Midbrain (tissue), 1 donor: ENCODE data around the gene SEMA7A.
"Not testable (repeated sequence)": the region's sequence is repeated elsewhere in the genome, so short reads cannot be mapped to it uniquely, and the experiment has no call there.

Experiments
- DNase-seq: peaks from one replicate; lab custom pipeline; 2025; lab: John Stamatoyannopoulos, UW

Gene SEMA7A

DNA sequence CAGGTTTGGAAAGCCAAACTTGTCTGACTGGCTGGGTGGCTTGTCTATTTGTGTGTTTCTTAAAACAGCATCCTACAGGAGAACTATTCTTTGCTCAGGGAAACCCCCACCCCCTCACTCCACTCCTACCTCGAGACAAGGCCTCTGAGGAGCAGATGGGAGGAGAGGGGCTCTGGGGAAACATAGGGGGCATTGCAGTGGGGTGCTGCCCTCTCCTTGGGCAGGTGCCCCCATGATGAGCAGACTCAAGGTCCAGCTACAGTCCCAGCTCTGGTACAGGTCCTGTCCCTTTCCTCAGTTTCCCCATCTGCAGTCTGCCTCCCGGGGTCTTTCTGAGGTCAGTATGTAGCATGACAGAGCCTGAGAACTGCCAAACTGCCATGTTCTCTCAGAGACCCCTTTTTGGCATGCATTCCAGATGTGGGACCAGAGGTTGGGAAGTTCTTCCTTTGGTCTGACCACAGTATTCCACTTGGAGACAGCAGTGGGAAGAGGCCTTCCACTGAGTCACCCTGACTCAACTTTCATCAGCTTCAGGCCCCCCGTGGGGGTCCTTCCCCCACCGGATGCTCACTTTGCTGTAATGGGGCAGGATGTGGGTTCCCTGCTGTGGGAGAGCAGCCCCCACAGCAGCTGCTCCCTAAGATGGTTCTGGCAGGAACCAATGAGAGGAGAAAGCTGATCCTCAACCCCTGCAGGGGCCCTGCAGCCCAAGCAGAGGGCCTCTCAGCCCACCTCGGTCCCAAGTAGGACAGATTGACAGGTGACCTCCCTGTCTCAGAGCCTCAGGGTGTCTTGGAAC lies 34.0 kb downstream of the SEMA7A start:
- DNase-seq: no peak

DNA sequence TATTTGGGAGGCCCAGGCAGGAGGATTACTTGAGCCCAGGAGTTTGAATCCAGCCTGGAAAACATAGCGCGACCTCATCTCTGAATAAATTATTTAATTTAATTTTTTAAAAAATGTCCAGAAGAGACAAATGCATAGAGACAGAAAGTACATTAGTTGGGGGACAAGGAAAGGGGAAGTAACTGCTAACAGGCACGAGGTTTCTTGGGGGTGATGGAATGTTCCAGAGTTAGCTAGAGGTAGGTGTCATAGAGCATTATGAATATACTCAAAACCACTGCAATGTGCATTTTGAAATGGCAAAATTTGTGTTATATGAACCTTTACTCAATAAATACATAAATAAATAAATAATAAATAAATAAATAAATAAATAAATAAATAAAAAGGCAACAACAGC lies 34.7 kb downstream of the SEMA7A start:
- no peak for DNase-seq

DNA sequence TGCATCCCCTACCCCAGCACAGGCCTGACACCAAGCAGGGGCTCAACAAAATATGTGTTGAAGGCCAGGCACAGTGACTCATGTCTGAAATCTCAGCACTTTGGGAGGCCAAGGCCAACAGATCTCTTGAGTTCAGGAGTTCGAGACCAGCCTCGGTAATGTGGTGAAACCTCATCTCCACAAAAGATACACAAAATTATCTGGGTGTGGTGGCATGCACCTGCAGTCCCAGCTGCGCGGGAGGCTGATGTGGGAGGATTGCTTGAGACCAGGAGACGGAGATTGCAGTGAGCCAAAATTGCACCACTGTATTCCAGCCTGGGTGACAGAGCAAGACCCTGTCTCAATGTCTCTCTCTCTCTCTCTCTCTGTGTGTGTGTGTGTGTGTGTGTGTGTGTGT lies 35.6 kb downstream of the SEMA7A start:
- DNase-seq: no peak

DNA sequence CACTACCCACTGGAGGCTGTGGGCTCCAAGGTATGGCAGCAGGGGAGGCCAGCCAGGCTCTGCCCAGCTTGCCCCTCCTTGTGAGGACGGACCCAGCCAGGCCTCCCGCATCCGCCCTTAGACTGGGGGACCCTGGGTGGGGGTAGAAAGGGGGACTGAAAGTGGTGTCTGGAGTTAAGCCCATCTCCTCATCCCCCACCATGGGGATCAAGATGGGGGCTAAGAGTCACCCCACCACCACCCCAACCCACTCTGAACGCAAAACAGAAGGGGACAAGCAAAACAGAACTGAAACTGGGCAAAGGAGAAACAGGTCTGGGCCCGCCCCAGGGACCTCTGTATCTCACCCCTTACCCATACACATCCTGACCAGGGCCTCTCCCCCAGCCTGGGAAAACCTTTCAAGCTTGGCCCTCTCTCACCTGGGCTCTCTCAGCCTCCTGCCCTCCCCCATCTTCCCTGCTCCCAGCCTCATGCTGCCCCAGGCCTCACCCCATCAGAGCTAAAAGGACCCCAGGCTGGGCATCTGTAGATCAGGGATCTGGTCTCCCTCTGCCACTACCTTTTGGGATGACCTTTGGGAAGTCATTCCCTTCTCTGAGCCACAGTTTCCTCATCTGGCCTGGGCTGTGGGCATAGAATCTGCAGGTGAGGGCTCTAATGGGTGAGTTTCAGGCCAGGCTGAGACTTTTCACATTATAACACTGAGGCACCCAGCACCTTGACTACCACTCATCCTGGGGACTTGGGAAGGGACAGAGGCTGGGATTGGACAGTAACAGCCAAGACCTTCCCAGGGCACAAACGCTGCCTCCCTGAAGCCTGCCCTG lies 36.3 kb downstream of the SEMA7A start:
- DNase-seq: no peak

DNA sequence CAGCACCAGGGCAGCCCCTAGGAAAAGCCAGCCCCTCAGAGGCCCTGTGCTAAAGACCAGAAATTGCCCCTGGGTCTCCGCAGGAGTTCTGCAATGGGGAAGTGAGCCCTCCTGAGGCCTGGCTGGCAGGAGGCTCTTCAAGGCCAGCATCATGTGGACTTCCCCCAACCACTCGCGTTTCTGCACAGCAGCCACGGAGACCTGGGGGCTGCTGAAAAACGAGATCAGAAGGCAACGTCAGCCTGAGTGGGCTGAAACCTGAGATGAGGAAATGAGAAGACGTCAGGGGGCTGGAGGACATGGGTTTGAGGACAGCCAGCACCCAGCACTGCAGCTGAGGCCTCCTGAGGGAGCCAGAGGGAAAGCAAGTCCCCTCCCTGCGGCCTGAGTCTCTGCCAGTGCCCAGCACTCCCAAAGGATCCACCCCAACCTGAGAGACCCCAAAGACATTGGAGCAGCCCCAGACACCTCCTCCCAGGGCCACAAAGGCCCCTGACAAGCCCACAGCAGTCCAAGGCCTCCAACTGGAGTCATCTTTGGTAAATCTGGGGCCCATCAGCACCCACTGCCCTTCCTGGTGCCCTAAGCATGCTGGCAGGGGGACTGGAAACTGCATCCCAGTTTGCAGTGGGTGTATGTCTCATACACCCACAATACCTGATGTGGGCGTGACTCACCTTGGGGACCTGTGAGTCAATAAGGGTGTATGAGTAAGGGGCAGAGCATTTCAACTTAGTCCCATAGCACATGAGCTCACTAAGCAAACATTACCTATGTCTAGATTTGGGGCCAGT lies 37.1 kb downstream of the SEMA7A start:
- peak; percentile 9 for DNase-seq

DNA sequence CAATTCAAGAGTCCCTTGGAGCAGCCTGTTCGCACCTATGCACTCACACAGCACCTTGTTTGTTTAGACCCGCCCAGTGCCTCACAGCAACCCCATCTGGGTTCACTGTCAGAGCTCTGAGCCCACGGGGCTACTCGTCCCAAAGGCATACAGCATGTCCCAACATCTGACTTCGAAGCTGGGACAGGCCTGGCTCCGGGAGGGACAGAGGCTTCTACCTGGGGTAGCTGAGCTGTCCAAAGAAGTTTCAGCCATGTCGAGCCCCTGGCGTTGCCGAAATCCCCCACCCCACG lies 37.7 kb downstream of the SEMA7A start:
- no peak for DNase-seq

DNA sequence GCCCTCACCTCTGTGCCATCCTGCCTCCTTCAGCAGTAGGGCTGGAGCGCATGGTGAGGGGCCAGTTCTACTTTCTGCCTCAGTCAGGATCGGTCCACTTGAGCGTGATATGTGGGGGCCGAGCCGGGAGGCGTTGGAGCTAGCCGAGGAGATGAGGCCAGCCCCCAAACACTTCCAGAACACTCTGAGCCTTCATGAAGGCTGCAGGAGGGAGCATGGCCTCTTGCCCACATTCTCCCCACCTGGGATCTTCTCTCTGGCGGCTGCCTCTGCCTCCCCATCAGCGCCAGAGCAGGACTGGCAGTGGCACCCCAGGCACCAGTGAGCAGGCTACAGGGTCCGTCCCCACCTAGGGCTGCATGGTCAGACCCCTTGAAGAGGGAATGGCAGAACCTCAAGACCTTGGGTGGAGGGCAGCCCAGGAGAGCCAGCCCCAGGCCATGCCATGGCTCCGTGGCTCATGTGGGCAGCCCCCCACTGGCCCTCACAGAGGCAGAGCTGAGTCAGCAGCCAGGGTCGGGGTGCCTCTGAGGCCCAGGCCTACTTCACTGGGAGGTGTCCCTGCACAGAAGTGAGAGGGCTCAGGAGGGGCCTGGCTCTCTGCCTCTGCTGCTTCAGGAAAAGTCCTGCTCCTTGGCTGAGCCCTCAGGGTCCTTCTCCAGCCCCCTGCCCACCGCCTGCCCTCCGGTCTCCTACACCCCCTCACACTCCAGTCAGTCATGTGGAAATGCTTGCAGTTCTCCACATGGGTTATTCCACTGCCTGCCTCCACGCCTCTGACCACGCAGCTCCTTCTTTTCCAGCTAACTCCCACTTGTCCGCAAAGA lies 38.2 kb downstream of the SEMA7A start:
- DNase-seq: no peak

DNA sequence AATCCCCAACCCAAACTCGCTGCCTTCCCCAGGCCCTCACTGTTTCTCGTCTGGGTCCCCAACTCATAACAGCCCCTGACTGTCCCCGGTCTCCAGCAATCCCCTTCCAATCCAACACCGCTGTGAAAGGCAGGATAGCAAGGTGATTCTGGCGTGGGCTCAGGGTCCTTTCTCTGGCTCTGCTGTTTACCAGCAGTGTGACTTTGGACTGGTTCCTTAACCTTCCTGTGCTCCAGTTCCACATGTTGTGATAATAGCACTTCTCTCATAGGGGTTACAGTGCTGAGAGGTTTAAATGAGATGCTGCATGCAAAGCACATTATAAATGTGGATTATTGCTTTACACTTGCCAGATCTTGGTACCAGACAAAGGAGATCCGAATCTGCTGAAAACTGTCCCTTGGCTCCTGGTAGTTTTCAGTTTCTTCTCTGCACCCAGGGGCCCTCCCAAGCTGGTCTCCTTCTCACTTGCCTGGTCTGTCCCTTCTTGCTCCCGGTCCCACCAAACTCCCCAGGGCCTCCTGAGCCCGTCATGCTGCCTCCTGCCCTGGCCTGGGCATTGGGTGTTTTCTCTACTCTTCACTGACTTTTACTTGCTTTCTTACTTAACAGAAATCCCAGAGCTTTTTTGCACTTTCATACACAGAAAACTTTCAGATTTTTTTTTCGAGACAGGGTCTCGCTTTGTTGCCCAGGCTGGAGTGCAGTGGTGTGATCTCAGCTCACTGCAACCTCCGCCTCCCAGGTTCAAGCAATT lies 39.5 kb downstream of the SEMA7A start:
- no peak for DNase-seq

DNA sequence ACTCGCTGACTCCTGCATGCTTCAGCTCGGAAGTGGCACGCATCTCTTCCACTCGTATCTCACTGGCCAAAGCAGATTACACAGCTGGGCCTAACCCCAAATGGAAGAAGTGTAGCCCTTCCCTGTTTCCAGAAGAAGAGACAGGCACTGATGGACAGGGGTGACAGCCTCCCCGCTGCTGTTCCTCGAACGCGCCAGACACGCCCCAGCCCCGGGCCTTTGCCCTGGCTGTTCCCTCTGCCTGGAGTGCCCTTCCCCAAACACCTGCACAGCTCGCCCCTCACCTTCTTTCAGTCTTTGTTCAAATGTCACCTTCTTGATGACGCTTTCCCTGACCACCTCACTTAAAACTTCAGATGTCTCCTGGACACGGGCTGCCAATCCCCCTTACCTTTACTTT lies 40.3 kb downstream of the SEMA7A start:
- DNase-seq: no peak

DNA sequence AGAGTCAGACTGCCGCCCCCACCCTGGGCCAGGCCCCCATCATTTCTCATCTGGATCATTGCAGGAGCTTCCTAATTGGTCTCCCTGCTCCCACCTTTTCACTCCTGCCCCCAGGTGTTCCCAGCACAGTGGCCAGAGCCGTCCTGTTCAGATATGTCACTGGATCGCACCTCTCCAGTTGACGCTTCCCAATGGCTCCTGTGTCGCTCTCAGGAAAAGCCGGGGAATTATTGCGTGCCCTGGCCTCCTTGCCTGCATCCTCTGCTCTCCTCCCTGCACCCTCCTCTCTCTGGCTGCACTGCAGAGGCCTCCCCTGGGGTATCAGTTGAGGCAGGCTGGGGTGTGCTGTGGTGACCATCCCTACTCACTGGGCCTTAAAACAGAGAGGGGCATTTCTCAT lies 40.9 kb downstream of the SEMA7A start:
- no peak for DNase-seq

DNA sequence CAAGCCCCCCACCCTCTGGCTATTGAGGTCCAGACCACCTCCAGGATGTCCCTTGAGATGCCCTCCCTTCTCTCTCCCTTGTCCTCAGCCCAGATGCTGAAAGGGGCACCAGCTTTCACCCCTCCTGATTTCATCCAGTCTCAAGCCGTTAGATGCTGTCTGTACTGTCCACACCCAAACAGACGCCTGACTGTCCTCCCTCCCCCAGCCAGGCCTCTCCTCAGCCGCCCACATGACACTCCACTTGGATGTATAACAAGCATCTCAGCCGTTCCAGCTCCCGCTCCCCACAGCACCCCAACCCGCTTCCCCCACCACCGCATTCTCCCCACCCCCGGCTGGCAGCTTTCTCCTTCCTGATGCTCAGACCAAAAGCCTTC lies 41.3 kb downstream of the SEMA7A start:
- peak; percentile 9 for DNase-seq

DNA sequence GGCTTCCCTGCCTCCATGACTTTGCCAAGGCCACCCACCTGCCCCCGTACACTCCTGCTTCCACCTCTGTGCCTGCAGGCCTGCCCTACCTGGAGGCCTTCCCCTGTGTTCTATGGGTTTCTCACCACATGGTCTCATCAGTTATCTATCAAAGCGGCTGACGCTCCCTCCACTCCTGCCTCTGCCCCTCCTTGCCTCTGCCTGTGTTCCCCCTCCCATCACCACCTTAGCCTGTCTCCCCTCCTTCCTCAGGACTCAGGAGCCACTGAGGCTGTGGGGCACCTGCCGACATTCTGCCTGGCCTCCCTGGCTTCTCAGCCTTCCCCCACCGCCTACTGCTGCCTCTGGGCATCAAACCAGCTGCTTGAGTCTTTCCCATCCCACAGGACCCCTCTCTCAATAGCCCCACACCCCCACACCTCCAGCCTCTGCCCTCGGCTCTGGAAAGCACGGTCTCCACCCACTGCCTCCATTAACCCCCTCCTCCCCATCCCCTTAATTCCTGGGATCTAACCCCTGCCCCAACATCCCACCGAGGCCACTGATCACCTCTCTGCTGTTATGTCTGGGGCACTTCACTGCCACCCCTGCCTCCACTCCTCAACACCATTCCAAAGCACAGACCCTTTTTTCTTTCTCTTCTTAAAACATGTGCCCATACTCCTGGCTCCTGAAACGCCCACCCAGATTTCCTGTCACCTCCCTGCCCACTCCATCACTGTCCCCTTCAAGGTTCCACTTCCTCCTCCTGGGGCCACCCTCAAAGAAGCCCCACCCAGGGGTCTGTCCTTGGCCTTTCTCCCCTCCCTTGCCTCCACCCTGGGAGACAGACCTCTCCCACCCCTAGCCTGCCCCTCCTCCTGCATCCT lies 41.9 kb downstream of the SEMA7A start:
- no peak for DNase-seq

DNA sequence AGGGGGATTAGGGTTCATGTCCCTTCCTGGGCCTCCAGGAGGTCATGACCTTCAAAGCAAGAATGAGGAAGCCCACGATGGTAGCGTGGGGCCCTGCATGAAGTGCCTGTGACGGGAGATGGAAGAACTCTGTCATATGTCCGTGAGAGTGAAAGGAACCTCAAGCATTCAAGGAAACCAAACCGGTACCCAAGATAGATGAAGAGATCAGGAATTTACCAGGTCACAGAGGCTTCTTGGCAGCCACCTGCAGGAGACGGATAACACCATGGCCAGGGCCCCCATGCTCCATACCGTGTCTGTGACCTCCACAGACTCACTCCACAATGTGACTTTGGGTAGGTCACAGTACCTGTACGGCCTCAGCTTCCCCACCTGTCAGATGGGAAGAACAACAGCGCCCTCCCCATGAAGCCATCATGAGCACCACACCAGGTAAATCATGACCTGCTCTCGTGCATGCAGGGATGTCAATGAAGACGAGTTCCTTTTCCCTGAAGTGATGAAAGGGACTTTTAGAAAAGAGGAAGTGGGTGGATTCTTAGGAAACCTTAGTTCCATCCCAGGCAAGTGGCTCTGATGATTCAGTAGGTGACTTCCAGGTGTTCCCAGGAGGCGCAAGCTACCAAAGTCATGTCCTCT lies 43.0 kb downstream of the SEMA7A start:
- DNase-seq: no peak

DNA sequence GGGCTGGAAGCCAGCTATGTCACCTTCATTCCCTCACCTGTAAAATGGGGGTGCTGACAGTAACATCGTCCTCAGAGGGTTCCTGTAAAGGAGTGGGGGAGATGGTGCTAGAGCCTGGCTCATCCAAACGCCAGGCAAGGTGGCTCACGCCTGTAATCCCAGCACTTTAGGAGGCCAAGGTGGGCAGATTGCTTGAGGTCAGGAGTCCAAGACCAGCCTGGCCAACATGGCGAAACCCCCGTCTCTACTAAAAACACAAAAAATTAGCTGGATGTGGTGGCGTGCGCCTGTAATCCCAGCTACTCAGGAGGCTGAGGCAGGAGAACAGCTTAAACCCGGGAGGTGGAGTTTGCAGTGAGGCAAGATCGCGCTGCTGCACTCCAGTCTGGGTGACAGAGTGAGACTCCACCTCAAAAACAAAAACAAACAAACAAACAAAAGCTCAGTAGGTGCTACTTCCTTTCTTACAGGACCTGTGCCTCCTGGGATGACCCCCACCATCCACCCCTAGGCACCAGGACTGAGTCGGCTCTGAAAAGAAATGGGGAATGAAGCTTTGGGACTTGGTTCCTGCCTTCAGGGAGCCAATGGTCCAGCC lies 43.6 kb downstream of the SEMA7A start:
- DNase-seq: not testable (repeated sequence)

DNA sequence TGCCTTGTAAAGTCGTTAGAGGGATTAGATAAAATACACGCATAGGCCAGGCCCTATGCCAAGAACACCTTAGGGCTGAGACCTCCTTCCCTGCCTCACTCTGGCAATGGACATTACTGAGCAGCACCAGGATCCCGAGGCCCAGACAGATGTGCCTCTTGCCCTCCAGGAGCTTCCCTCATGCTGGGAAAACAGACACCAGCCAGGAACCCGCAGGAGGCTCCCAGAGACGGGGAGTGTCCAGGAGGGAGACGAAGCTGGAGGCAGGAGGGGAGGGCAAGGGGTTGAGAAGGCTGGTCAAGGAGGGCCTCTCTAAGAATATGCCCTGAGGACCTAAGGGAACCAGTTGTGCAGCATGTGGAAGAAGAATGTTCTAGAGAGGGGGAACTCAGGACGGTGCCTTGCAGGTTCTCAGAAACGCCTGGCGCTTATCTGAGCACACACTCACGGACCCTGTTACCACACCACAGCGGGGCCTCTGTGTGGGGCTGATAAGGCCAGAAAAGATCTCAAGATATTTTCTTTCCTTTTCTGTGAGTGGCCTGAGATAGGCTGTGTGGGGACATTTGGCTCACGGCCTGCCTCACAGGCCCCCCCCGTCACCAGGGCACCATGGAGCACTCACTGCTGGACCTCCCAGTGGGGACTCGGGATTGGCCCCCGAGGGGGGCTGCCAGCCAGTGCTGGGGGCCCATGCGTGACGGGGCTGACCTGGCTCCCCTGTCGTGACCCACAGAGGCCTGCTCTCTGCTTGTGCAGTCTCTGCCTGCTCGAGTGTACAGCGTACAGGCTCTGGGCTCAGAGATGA lies 44.3 kb downstream of the SEMA7A start:
- DNase-seq: no peak

DNA sequence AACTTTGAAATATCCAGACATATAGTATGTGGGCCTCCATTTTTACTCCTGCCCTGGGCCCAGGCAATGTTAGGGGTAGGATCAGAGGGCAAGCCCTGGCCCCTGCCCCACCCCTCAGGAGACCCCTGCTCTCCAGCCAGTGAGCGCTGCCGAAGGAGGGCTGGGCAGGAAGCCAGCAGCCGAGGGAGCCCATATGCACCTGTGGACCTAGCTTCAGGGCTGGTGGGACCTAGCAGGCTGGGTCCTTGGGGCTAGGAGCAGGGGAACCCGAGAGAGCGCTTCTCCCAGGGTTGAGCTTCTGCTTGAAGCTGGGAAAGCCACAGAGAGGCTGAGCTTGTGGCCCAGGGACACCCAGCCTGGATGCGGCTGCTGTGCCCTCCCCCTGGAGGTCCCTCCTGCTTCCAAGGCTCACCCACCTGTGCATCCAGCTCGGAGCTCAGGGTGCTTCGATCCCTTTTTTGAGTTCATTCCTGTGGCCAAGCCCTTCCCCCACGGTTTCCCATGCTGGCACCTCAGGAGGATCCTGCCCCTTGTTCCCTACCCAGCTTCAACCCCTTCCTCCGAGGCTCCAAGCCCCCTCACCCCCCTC lies 45.3 kb downstream of the SEMA7A start:
- no peak for DNase-seq

DNA sequence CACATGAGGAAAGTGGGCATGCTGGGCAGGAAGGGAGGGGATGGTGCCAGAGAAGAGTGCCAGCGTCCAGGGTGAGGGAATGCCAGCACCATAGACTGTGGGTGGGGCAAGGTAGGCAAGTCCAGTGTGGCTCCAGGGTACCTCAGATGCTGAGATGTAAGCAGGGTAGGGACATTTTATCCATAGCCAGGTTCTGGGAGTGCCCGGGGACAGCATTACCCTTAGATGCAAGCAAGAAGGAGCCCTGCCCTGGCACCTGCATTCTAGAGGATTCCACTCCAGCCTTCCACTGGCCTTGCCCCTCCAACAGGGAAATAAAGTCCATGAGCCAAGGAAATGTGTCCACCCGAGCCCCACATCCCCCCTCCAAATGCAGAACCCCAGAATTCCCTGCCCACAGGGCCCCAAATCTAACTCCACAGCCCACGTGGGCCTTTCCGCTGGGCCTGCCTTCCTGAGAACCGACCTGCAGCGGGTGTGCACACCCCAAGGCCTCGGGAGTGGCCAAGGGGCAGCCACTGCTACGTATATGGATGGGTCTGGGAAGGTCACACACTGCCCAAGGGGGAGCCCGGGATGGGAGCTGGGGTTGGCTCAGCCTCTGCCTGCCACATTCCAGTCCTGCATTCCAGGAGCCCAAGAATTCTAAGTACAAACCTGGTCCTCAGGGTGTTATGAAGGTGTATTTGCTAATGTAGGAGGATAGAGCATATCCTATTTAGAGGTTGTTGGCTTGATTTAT lies 46.0 kb downstream of the SEMA7A start:
- no peak for DNase-seq
